Measurements from ENCODE around the gene ARGLU1. TPM values are rescaled to one million over a fixed set of nuclear protein-coding genes. Genes with fewer than 3 reads are reported as not detected.

The ARGLU1 gene
- total RNA-seq, 1 experiment from 2014 or later: 96.9 TPM

- no peak overlapping the region for H3K14ac ChIP-seq (ENCODE audit: insufficient read depth, low read length)
- peaks cover 3% of the 10 kb centered on the region for H3K79me1 ChIP-seq (ENCODE audit: insufficient read depth, low read depth, low read length, poor library complexity, severe bottlenecking)
- no peak overlapping the region for H3T11ph ChIP-seq (ENCODE audit: low read length)
- no peak overlapping the region for H3K9ac ChIP-seq (ENCODE audit: extremely low read depth, insufficient read length, low read length)
- H2BK15ac ChIP-seq (ENCODE audit: low read depth, low read length): no peak overlapping the region
- H2AK5ac ChIP-seq (ENCODE audit: insufficient read length, low read length): no peak overlapping the region
- no peaks in the 10 kb centered on the region for H3K27me3 ChIP-seq (ENCODE audit: insufficient read depth, low read length)
- H2BK20ac ChIP-seq (ENCODE audit: low read depth, low read length, poor library complexity, severe bottlenecking): no peak overlapping the region
- H3K23me2 ChIP-seq (ENCODE audit: insufficient read length, low read depth, low read length, poor library complexity, severe bottlenecking): no peaks in the 10 kb centered on the region
- H3K56ac ChIP-seq (ENCODE audit: insufficient read length, low read depth, low read length): no peak overlapping the region
- no peak overlapping the region for H4K8ac ChIP-seq (replicated peaks; ENCODE audit: insufficient read length, low read depth, low read length)
- peaks cover 63% of the 10 kb centered on the region for H3K79me2 ChIP-seq (ENCODE audit: insufficient read depth, low read length)
- Mint-ChIP-seq H3K36me3 (ENCODE audit: insufficient read depth in 1 of 3, low read depth in 3 of 3) (peaks cover 35 to 46% (median 38%) of the 10 kb centered on the region in 3 experiments), H3K9me3 (no peaks in the 10 kb centered on the region), H3K4me3 (no peak overlapping the region), H3K4me1 (peaks cover 44 to 45% of the 10 kb centered on the region in 2 experiments), H3K27ac (peak overlapping the region in 2 of 3 experiments; percentile 2 to 84; a peak in 2 of 7 replicates), H3K27me3 (ENCODE audit: low read depth) (no peaks in the 10 kb centered on the region)
- H3K9me3 ChIP-seq (ENCODE audit: control insufficient read depth, low read depth, low read length): no peaks in the 10 kb centered on the region
- no peaks in the 10 kb centered on the region for H4K20me1 ChIP-seq (ENCODE audit: control insufficient read depth, insufficient read depth, insufficient read length)
- no peak overlapping the region for H3K4ac ChIP-seq (ENCODE audit: low read depth, low read length)
- H4K5ac ChIP-seq (ENCODE audit: insufficient read length, low read depth, low read length): no peak overlapping the region
- H3K4me2 ChIP-seq (ENCODE audit: insufficient read depth, insufficient read length, low read length): no peak overlapping the region
- H4K91ac ChIP-seq (ENCODE audit: insufficient read length, low read depth, low read length): no peak overlapping the region
- no CpG with 5 or more reads among the region's 1 CpG for WGBS (ENCODE audit: extremely low coverage, insufficient read length, low lambda C conversion rate)
- no peak overlapping the region for H3K18ac ChIP-seq (ENCODE audit: insufficient read length, low read depth, low read length)
- peaks cover 7% of the 10 kb centered on the region for H3K4me1 ChIP-seq (ENCODE audit: insufficient read depth, low read length)
- no peak overlapping the region for H3K23ac ChIP-seq (ENCODE audit: insufficient read length, low read depth, low read length)
- H2BK120ac ChIP-seq (ENCODE audit: low read depth, low read length, poor library complexity, severe bottlenecking): no peak overlapping the region
- no peak for TF ChIP-seq CTCF (conservative IDR thresholded peaks at IDR 0.05)
- no peak overlapping the region for H2BK5ac ChIP-seq (ENCODE audit: insufficient read length, low read length)
- H3K27ac ChIP-seq (ENCODE audit: insufficient read length, low read depth, low read length): no peak overlapping the region
- H2AFZ ChIP-seq (ENCODE audit: low read length): no peak overlapping the region
- H2BK12ac ChIP-seq (ENCODE audit: insufficient read length, low read depth, low read length): no peak overlapping the region
- DNase-seq: no peak
These were observed 7.1 kb downstream of the ARGLU1 start for GRCh38 chr13:106560821-106561220.
